DMS53 (cell line): ENCODE data around the gene TNK2.
"Not testable (repeated sequence)": the region's sequence is repeated elsewhere in the genome, so short reads cannot be mapped to it uniquely, and the experiment has no call there.

ENCODE experiments used
- DNase-seq: peaks from one replicate; lab custom pipeline; 2025; lab: John Stamatoyannopoulos, UW

Gene TNK2

GRCh38 chr3:195885036-195885891, 23.1 kb downstream of the TNK2 start:
- no peak for DNase-seq

GRCh38 chr3:195884691-195885035, 23.7 kb downstream of the TNK2 start:
- no peak for DNase-seq

- no peak for DNase-seq
Observed at GRCh38 chr3:195883801-195884200, 24.6 kb downstream of the TNK2 start.

GRCh38 chr3:195883160-195883559, 25.2 kb downstream of the TNK2 start:
- DNase-seq, result no peak

- no peak for DNase-seq
Observed at GRCh38 chr3:195882002-195882441, 26.3 kb downstream of the TNK2 start.

- no peak for DNase-seq
Observed at GRCh38 chr3:195881276-195881988, 26.9 kb downstream of the TNK2 start.

- DNase-seq, result no peak
Observed at GRCh38 chr3:195880037-195880431, 28.3 kb downstream of the TNK2 start.

GRCh38 chr3:195879416-195880036, 28.8 kb downstream of the TNK2 start:
- DNase-seq, result no peak

- DNase-seq, result no peak
Observed at GRCh38 chr3:195878424-195879274, 29.7 kb downstream of the TNK2 start.

- DNase-seq, result no peak
Observed at GRCh38 chr3:195877767-195878423, 30.5 kb downstream of the TNK2 start.

- DNase-seq, result no peak
Observed at GRCh38 chr3:195877136-195877715, 31.1 kb downstream of the TNK2 start.

- no peak for DNase-seq
Observed at GRCh38 chr3:195876297-195877064, 31.9 kb downstream of the TNK2 start.

GRCh38 chr3:195875482-195876236, 32.7 kb downstream of the TNK2 start:
- no peak for DNase-seq

GRCh38 chr3:195873971-195874370, 34.4 kb downstream of the TNK2 start:
- no peak for DNase-seq

GRCh38 chr3:195873281-195873887, 35.0 kb downstream of the TNK2 start:
- no peak for DNase-seq

- DNase-seq, result no peak
Observed at GRCh38 chr3:195872800-195873199, 35.6 kb downstream of the TNK2 start.

GRCh38 chr3:195872097-195872496, 36.3 kb downstream of the TNK2 start:
- DNase-seq, result no peak

- not testable (repeated sequence) for DNase-seq
Observed at GRCh38 chr3:195871686-195872085, 36.7 kb downstream of the TNK2 start.

- no peak for DNase-seq
Observed at GRCh38 chr3:195870937-195871336, 37.4 kb downstream of the TNK2 start.
